MCF 10A (cell line): ENCODE measurements around the gene PTPRN2. TPM values are rescaled to one million over a fixed set of nuclear protein-coding genes. Genes with fewer than 3 reads are reported as not detected.

Experiments used
- BruUV-seq: library from RNA; stranded (reverse); fragments of 400-500 nt; replicated peaks from 2 replicates; lab custom pipeline; 2021; lab: Mats Ljungman, UMichigan
- CTCF ChIA-PET: fragments of 300-600 bp; sonication (Branson Sonifier 250); formaldehyde crosslinking; extraction: SDS; loops from one replicate; lab custom pipeline; 2021; ENCODE audit warnings: antibody characterized with exemption, inconsistent platforms; lab: Yijun Ruan, JAX
- POLR2A ChIA-PET: fragments of 300-600, 350-650 bp; sonication (Branson Sonifier 250); formaldehyde crosslinking; extraction: SDS; loops from one replicate; lab custom pipeline; 2020; ENCODE audit warnings: antibody characterized with exemption, inconsistent platforms; lab: Yijun Ruan, JAX
- DNase-seq: peaks from one replicate; pipeline ENCODE4 v3.0.0-alpha.2; 2018; ENCODE audit not compliant: unreplicated experiment
- H3K27ac Mint-ChIP-seq: one replicate; pipeline ENCODE4 v1.8.0; 2022; ENCODE audit warnings: mild to moderate bottlenecking, low read depth, mixed read lengths; ENCODE audit not compliant: unreplicated experiment
- H3K27me3 Mint-ChIP-seq: one replicate; pipeline ENCODE4 v1.8.0; 2022; ENCODE audit warnings: mixed read lengths; ENCODE audit not compliant: insufficient read depth, unreplicated experiment
- H3K36me3 Mint-ChIP-seq: one replicate; pipeline ENCODE4 v1.8.0; 2022; ENCODE audit warnings: mild to moderate bottlenecking, moderate library complexity, mixed read lengths; ENCODE audit not compliant: insufficient read depth, unreplicated experiment
- H3K4me1 Mint-ChIP-seq: one replicate; pipeline ENCODE4 v1.8.0; 2022; ENCODE audit warnings: mixed read lengths; ENCODE audit not compliant: insufficient read depth, unreplicated experiment
- H3K4me3 Mint-ChIP-seq: one replicate; pipeline ENCODE4 v1.8.0; 2022; ENCODE audit warnings: mild to moderate bottlenecking, moderate library complexity, mixed read lengths; ENCODE audit not compliant: unreplicated experiment
- H3K9me3 Mint-ChIP-seq: one replicate; pipeline ENCODE4 v1.8.0; 2022; ENCODE audit warnings: mixed read lengths; ENCODE audit not compliant: unreplicated experiment
- intact Hi-C: fragments of 100-400 bp; cut with micrococcal nuclease; formaldehyde crosslinking; loops from 2 replicates; pipeline ENCODE4 v1.14.1; 2022
- total RNA-seq: library from RNA; stranded (reverse); gene quantifications from 2 replicates; pipeline ENCODE4 v1.2.3, GENCODE V29; 2022
- TF ChIP-seq, protein P1 (sequence below): fragments of 200-600 bp; IDR thresholded peaks from one replicate; pipeline ENCODE4 v1.8.0; 2022; ENCODE audit warnings: antibody characterized with exemption, mild to moderate bottlenecking; ENCODE audit not compliant: unreplicated experiment

The PTPRN2 gene
- total RNA-seq, 1 experiment from 2014 or later = 4.5 TPM

DNA sequence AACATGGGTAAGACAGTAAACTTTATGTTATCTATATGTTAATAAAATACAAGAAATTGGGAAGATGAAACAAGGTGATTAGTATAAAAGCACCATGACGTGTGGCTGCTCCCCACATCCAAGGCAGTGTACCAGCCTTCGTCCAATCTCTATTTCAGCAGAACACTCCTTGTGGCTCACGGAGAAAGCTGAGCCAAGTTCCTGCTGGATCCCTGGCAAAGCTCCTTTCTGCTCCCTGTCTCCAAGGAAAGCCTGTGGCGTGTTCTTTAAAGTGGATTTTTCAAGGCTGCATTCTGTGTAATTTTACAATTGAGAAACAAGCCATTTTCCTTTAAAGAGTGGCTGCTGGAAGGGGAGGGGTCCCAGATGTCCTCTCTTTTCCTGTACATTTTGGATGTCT is 467.3 kb downstream of the PTPRN2 start:
- POLR2A ChIA-PET = no interaction called here
- TF ChIP-seq, protein P1, sequence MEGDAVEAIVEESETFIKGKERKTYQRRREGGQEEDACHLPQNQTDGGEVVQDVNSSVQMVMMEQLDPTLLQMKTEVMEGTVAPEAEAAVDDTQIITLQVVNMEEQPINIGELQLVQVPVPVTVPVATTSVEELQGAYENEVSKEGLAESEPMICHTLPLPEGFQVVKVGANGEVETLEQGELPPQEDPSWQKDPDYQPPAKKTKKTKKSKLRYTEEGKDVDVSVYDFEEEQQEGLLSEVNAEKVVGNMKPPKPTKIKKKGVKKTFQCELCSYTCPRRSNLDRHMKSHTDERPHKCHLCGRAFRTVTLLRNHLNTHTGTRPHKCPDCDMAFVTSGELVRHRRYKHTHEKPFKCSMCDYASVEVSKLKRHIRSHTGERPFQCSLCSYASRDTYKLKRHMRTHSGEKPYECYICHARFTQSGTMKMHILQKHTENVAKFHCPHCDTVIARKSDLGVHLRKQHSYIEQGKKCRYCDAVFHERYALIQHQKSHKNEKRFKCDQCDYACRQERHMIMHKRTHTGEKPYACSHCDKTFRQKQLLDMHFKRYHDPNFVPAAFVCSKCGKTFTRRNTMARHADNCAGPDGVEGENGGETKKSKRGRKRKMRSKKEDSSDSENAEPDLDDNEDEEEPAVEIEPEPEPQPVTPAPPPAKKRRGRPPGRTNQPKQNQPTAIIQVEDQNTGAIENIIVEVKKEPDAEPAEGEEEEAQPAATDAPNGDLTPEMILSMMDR = no peak
- no peaks in the 10 kb centered on the region for H3K4me1 Mint-ChIP-seq
- H3K27ac Mint-ChIP-seq = no peak overlapping the region
- H3K9me3 Mint-ChIP-seq = peaks cover 32% of the 10 kb centered on the region
- intact Hi-C loops = no loop called here
- CTCF ChIA-PET = interaction anchor here (0.6 kb wide), 1 partner anchor 984 kb away, joined by 3 read pairs; no protein-coding TSS in a partner anchor
- no peaks in the 10 kb centered on the region for H3K27me3 Mint-ChIP-seq
- no TSS peak for BruUV-seq
- no peaks in the 10 kb centered on the region for H3K36me3 Mint-ChIP-seq
- DNase-seq = no peak
- no peak overlapping the region for H3K4me3 Mint-ChIP-seq

DNA sequence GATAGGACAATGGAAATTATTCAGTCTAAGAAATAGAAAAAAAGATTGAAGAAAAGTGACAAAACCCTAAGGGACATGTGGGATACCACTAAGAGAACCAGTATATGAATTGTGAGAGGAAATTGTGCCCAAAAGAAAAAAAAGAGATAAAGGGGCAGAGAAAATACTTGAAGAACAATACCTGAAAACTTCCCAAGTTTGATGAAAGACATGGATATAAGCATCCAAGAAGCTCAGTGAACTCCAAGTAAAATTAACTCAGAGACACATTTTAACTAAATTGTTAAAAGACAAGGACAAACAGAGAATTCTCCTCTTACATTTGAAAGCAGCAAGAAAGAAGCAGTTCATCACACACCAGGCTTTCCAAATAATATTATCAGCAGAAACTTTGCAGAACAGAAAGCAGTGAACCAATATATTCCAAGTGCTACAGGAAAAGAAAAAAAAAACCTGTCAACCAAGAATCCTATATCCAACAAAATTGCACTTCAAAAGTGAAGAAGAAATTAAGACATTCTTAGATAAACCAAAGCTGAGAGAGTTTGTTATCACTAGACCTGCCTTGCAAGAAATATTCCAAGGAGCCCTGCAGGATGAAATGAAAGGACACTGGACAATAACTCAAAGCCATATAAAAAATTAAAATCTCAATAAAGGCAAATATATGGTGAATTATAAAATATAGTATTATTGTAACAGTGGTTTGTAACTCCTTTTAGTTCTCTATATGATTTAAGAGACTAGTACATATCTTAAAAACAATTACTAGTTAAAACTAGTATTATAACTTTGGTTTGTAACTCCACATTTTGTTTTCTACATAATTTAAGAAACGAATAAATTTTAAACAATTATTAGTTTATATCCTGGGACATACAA is 470.0 kb downstream of the PTPRN2 start:
- ChIA-PET CTCF (no interaction called here), POLR2A (no interaction called here)
- H3K36me3 Mint-ChIP-seq = no peaks in the 10 kb centered on the region
- no peak overlapping the region for H3K27ac Mint-ChIP-seq
- BruUV-seq = no TSS peak
- H3K27me3 Mint-ChIP-seq = no peaks in the 10 kb centered on the region
- H3K4me1 Mint-ChIP-seq = no peaks in the 10 kb centered on the region
- no peak overlapping the region for H3K4me3 Mint-ChIP-seq
- intact Hi-C loops = no loop called here
- TF ChIP-seq, protein P1 = no peak
- H3K9me3 Mint-ChIP-seq = peaks cover 42% of the 10 kb centered on the region
- DNase-seq = no peak

DNA sequence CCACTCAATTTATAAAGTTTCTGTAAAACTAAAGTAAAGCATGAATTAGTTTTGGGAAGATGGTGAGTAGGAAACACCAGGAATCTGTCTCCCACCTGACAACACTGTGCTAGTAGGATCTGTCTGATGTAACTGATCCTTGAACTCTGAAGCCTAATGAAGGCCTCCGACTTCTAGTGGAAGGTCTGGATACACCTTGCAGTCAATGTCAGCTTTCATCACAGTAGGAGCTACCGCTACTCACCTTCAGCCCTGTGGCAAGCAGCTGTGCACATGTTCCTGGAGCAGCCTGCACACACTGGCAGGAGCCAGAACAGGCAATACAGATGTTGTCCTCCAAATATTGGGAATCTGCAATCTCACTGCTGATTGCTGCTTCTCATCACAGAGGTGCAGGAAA is 471.4 kb downstream of the PTPRN2 start:
- H3K4me3 Mint-ChIP-seq = no peak overlapping the region
- BruUV-seq = no TSS peak
- CTCF ChIA-PET = no interaction called here
- no peak overlapping the region for H3K27ac Mint-ChIP-seq
- DNase-seq = no peak
- H3K9me3 Mint-ChIP-seq = peaks cover 47% of the 10 kb centered on the region
- intact Hi-C loops = no loop called here
- no peaks in the 10 kb centered on the region for H3K36me3 Mint-ChIP-seq
- no peaks in the 10 kb centered on the region for H3K4me1 Mint-ChIP-seq
- POLR2A ChIA-PET = no interaction called here
- TF ChIP-seq, protein P1 = no peak
- no peaks in the 10 kb centered on the region for H3K27me3 Mint-ChIP-seq

DNA sequence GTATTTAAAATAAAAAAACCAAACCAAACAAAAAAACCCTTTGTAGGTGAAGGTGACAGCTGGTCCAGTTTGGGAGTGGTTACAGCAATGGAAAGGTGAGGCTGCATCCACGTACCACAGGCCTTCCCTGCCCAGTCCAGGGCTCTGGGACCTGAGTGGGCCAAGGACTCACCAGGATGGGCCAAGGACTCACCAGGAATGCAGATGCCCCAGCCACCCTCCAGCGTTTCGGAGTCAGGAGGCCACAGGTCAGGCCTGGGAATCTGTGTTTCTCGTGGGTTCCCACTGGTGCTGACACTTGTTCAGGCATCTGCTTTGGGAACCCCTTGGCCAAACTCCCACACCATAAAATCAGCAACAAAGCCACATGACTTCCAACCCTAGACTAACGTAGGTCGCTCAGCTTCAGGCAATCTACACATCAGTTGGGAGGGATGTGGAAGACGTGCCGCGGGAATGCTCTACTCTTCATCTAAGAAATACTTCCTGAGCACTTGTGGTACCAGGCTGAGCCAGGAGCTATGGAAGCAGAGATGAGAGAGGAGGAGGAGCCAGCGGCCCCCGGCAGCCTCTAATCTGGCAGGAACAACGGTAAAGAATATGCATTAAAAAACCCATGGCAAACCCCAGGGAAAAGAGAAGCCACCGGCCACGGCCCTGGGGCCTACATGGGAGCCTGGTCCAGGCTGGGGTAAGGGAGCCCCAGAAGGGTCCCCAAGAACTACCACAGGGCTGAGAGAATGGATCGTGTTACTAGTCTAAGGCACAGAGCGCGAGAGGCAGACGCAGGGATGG is 473.4 kb downstream of the PTPRN2 start:
- H3K9me3 Mint-ChIP-seq = peaks cover 45% of the 10 kb centered on the region
- DNase-seq = no peak
- CTCF ChIA-PET = no interaction called here
- no peak overlapping the region for H3K27ac Mint-ChIP-seq
- H3K27me3 Mint-ChIP-seq = no peaks in the 10 kb centered on the region
- intact Hi-C loops = no loop called here
- no peaks in the 10 kb centered on the region for H3K36me3 Mint-ChIP-seq
- POLR2A ChIA-PET = no interaction called here
- BruUV-seq = no TSS peak
- H3K4me3 Mint-ChIP-seq = no peak overlapping the region
- H3K4me1 Mint-ChIP-seq = no peaks in the 10 kb centered on the region
- TF ChIP-seq, protein P1 = no peak
